ENCODE measurements around the gene CROCC2. TPM values are rescaled to one million over a fixed set of nuclear protein-coding genes. Genes with fewer than 3 reads are reported as not detected.

Gene CROCC2
- total RNA-seq, 1 donor from 2014 or later, result not detected

GRCh38 chr2:241041589-241042158 is 135.5 kb downstream of the CROCC2 start:
- peaks cover 17% of the 10 kb centered on the region for H3K9me3 Mint-ChIP-seq (ENCODE audit: low read depth)
- H3K27me3 Mint-ChIP-seq (ENCODE audit: low read depth), result peaks cover 67% of the 10 kb centered on the region
- no peak overlapping the region for H3K27ac Mint-ChIP-seq (ENCODE audit: unreplicated experiment)
- H3K4me3 Mint-ChIP-seq (ENCODE audit: unreplicated experiment), result no peak overlapping the region
- no peaks in the 10 kb centered on the region for H3K4me1 Mint-ChIP-seq (ENCODE audit: low read depth)
- peaks cover 3% of the 10 kb centered on the region for H3K36me3 Mint-ChIP-seq (ENCODE audit: low read depth)
- DNase-seq (ENCODE audit: low spot score), result no peak
- TF ChIP-seq CTCF (IDR thresholded peaks at IDR 0.05), result no peak

Other genes starting within 250 kb of the CROCC2 start
- not detected in 3 replicates for gene AQP12B, start 223.5 kb upstream of the CROCC2 start, total RNA-seq
- not detected in 3 replicates for gene AQP12A, start 214.5 kb upstream of the CROCC2 start, total RNA-seq
- gene KIF1A, start 86.1 kb upstream of the CROCC2 start, total RNA-seq, result 15.2 to 63.5 TPM (median 60.0 TPM) in 3 replicates
- not detected in 3 replicates for gene AGXT, start 37.5 kb upstream of the CROCC2 start, total RNA-seq
- gene MAB21L4, start 10.2 kb upstream of the CROCC2 start, total RNA-seq, result not detected in 3 replicates
- gene SNED1, start 92.3 kb downstream of the CROCC2 start, total RNA-seq, result 1.6 to 2.9 TPM (median 1.9 TPM) in 3 replicates
- 21.5 to 34.1 TPM (median 22.6 TPM) in 3 replicates for gene MTERF4, start 196.0 kb downstream of the CROCC2 start, total RNA-seq
- gene PASK, start 243.1 kb downstream of the CROCC2 start, total RNA-seq, result 4.4 to 13.8 TPM (median 4.5 TPM) in 3 replicates
- 43.1 to 54.2 TPM (median 44.3 TPM) in 3 replicates for gene PPP1R7, start 244.1 kb downstream of the CROCC2 start, total RNA-seq

Data from chondrocyte (in vitro differentiated cells).